ENCODE results near the gene RAB21.
A peak's percentile ranks its signal among the peaks of the same experiment; 100 is the strongest.

RAB21 gene

GRCh38 chr12:71754461-71755145 lies at the start of gene RAB21:
Gene RAB21, plus strand, starts transcription at chr12:71754863. Its CDS starts 267 bp downstream, at chr12:71755130.
- peak; percentile 49 for TF ChIP-seq CTCF (IDR thresholded peaks at IDR 0.05; ENCODE audit: insufficient read depth, low read depth, low read length, missing control alignments)
- DNase-seq (ENCODE audit: low read depth) = peak; percentile 99
- H3K4me3 ChIP-seq (ENCODE audit: low read length) = peak within 1 kb of the TSS; percentile 92

GRCh38 chr12:71704920-71705319 lies 49.7 kb upstream of the RAB21 start:
- no peak for TF ChIP-seq CTCF (IDR thresholded peaks at IDR 0.05; ENCODE audit: insufficient read depth, low read depth, low read length, missing control alignments)
- peak; percentile 58 for DNase-seq (ENCODE audit: low read depth)
- H3K4me3 ChIP-seq (ENCODE audit: low read length) = no peak overlapping the region

GRCh38 chr12:71708658-71709057 lies 46.0 kb upstream of the RAB21 start:
- no peak overlapping the region for H3K4me3 ChIP-seq (ENCODE audit: low read length)
- no peak for TF ChIP-seq CTCF (IDR thresholded peaks at IDR 0.05; ENCODE audit: insufficient read depth, low read depth, low read length, missing control alignments)
- DNase-seq (ENCODE audit: low read depth) = peak; percentile 77

GRCh38 chr12:71710276-71711125 lies 44.2 kb upstream of the RAB21 start:
- no peak overlapping the region for H3K4me3 ChIP-seq (ENCODE audit: low read length)
- no peak for TF ChIP-seq CTCF (IDR thresholded peaks at IDR 0.05; ENCODE audit: insufficient read depth, low read depth, low read length, missing control alignments)
- peak; percentile 98 for DNase-seq (ENCODE audit: low read depth)

- no peak for DNase-seq (ENCODE audit: low read depth)
- H3K4me3 ChIP-seq (ENCODE audit: low read length) = no peak overlapping the region
- no peak for TF ChIP-seq CTCF (IDR thresholded peaks at IDR 0.05; ENCODE audit: insufficient read depth, low read depth, low read length, missing control alignments)
Measured at GRCh38 chr12:71718611-71719010, 36.1 kb upstream of the RAB21 start.

GRCh38 chr12:71719647-71720370 lies 34.9 kb upstream of the RAB21 start:
- peak; percentile 94 for DNase-seq (ENCODE audit: low read depth)
- TF ChIP-seq CTCF (IDR thresholded peaks at IDR 0.05; ENCODE audit: insufficient read depth, low read depth, low read length, missing control alignments) = no peak
- H3K4me3 ChIP-seq (ENCODE audit: low read length) = no peak overlapping the region

Measured in epithelial cell of esophagus (primary cell).